Measurements from ENCODE around the gene CDK12.
"Not testable (repeated sequence)": the region's sequence is repeated elsewhere in the genome, so short reads cannot be mapped to it uniquely, and the experiment has no call there.

Gene CDK12

DNA sequence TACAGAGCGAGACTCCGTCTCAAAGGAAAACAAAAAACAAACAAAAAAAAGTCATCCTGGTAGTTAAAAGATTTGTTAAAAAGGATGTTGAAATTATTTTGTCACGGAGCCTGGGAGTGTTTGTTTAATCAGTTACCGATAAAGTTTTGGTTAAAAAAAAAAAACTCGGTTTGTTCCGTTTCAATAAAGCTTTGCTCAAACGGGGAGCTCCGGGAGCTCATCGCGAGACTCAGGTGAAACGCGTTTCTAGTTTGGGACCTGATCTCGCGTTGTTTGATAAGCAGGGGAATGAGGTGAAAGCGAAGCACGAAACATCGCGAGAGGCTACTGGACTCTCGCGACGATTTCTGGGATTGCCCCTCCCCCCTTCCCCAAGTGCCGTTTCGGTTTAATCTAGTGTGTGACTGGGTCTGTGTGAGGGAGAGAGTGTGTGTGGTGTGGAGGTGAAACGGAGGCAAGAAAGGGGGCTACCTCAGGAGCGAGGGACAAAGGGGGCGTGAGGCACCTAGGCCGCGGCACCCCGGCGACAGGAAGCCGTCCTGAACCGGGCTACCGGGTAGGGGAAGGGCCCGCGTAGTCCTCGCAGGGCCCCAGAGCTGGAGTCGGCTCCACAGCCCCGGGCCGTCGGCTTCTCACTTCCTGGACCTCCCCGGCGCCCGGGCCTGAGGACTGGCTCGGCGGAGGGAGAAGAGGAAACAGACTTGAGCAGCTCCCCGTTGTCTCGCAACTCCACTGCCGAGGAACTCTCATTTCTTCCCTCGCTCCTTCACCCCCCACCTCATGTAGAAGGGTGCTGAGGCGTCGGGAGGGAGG lies at the start of gene CDK12:
CDK12 (plus strand) TSS at position 374 of the 813 bp plus-strand sequence. CDS start 586 bp downstream, outside the sequence.
- no peak for TF ChIP-seq CTCF (IDR thresholded peaks at IDR 0.05; ENCODE audit: borderline replicate concordance, insufficient read depth, low read depth, low read length)
- H3K4me3 ChIP-seq (ENCODE audit: low read depth, low read length): peak within 1 kb of the TSS; percentile 85

DNA sequence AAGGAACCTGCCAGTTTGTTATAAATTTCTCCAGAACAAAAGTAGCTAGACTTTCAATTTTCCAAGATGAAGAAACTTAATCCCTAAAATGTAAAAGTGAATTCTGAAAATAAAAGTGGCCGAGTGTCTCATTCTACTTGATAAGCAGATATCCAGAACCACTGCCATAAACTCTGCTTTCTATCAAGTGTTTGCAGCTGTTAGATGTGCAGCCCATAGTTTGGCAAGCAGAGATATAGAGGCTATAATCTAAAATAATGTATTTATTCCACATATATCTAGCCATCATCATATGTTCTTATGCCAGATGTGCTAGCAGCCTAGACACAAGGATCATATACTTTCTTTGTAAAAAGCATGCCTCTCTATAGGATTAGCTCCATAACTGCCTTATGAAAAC lies 45.1 kb upstream of the CDK12 start:
- H3K4me3 ChIP-seq (ENCODE audit: low read depth, low read length): no peak overlapping the region
- no peak for TF ChIP-seq CTCF (IDR thresholded peaks at IDR 0.05; ENCODE audit: borderline replicate concordance, insufficient read depth, low read depth, low read length)

DNA sequence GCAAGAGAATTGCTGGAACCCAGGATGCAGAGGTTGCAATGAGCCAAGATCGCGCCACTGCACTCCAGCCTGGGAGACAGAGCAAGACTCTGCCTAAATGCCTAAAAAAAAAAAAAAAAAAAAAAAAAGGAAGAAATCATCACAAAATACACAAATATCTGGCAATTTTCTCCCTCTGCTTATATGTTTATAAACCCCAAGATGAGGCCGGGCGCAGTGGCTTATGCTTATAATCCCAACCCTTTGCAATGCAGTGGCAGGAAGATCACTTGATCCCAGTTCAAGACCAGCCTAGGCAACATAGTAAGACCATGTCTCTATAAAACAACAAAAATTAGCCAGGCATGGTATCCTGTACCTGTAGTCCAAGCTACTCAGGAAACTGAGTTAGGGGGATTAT lies 31.7 kb upstream of the CDK12 start:
- H3K4me3 ChIP-seq (ENCODE audit: low read depth, low read length): no peak overlapping the region
- no peak for TF ChIP-seq CTCF (IDR thresholded peaks at IDR 0.05; ENCODE audit: borderline replicate concordance, insufficient read depth, low read depth, low read length)

DNA sequence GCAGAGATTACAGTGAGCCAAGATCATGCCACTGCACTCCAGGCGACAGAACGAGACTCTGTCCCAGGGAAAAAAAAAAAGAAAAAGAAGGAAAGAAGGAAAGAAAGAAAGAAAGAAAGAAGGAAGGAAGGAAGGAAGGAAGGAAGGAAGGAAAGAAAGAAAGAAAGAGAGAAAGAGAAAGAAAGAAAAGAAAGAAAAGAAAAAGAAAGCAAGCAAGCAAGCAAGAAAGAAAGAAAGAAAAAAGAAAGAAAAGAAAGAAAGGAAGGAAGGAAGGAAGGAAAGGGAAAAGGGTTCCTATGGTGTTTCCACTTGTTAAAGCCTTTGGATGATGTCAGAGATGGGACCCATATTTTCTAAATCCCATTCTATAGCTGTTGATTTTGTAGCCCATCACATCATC lies 21.4 kb upstream of the CDK12 start:
- H3K4me3 ChIP-seq (ENCODE audit: low read depth, low read length): not testable (repeated sequence)

GRCh38 chr17:39443326-39443725 lies 18.0 kb upstream of the CDK12 start:
- no peak for TF ChIP-seq CTCF (IDR thresholded peaks at IDR 0.05; ENCODE audit: borderline replicate concordance, insufficient read depth, low read depth, low read length)
- H3K4me3 ChIP-seq (ENCODE audit: low read depth, low read length): no peak overlapping the region

DNA sequence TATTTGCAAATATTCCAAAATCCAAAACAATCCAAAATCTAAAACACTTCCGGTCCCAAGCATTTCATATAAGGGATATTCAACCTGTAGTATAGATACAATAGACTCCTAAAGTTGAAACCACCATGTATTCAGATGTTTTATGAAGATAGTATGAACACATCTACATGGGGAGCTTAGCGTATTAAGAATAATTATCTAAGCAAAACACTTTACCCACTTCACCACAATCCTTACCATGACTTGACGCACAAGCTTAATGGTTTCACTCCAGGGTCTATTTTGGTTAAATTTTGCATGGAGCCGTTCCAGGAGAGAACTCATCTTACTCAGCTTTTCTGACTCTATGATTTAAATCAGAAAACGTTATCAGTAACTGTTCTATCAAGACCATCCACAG lies 13.7 kb upstream of the CDK12 start:
- H3K4me3 ChIP-seq (ENCODE audit: low read depth, low read length): no peak overlapping the region
- no peak for TF ChIP-seq CTCF (IDR thresholded peaks at IDR 0.05; ENCODE audit: borderline replicate concordance, insufficient read depth, low read depth, low read length)

DNA sequence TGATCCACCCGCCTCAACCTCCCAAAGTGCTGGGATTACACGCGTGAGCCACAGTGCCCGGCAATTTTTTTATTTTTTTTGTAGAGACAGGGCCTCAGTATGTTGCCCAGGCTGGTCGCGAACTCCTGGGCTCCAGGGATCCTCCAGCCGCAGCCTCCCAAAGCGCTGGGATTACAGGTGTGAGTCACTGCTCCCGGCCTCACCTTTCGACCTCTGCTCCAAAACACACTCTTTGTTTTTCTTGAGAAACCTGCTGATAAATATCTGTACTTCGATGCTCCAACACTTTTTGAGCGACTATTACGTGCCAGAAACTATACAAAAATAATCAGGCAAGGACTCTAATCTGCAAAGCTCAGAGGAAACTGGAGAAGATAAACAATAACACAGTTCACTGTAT lies 11.2 kb upstream of the CDK12 start:
- no peak overlapping the region for H3K4me3 ChIP-seq (ENCODE audit: low read depth, low read length)
- no peak for TF ChIP-seq CTCF (IDR thresholded peaks at IDR 0.05; ENCODE audit: borderline replicate concordance, insufficient read depth, low read depth, low read length)
